ENCODE results near the gene ABCG1.

The ABCG1 gene

DNA sequence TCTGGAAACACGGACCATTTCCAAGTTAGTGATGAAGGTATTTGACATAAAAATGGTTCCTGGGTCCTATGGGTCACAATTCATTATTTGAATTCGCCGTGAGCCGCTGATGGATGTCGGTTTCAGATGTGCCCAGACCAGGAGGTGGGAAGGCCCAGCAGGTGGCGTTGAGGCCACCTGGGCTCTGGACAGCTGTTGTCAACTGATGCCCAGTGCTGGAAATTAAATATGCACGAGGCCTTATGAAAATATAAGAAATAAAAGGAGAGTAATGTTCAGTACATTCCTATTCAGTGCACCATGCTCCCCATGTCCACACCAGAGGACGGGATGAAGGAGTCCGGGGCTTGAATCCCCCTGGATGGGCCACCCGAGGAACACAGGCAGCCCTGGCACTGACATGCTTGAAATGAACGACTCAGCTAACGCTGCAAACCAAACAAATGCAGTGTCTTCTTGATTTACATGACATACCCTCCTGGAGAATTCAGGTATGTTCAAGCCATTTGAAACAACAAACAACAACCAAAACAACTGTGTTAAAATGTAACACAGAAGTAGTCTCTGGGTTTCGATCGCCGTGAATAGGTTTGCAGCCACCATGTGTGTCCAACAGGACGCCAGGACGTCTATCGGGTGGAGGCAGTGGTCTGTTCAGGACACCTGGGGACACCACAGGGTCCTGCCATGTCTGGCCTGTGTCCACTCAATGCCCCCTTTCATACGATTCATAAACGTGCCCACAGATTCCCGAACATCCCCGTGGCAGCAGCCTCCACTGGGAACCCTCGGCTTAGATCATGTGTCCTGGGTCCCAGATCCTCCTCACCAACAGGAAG is 90.2 kb downstream of the ABCG1 start:
- no peak for DNase-seq

DNA sequence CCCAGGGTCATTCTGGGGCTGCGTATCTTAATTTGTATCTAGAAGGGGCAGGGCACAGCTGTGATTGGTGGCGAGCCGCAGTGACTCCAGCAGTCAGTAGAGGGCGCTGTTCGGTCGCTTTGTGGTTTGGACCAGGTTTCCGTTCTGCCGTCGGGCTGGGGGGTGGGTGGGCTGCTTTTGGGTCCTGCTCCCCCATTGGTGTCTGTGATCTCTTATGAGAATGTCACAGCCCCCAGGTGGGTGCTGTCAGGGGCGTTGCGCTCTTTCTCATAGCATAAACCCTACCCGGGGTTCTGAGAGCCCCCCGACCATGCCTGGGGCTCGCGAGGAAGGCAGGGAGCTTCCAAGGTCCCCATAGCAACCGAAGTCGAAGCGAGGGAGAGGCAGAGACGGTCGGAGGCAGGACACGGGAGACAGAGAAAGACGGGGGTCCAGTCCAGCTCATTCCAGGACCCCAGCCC is 90.8 kb downstream of the ABCG1 start:
- no peak for DNase-seq

DNA sequence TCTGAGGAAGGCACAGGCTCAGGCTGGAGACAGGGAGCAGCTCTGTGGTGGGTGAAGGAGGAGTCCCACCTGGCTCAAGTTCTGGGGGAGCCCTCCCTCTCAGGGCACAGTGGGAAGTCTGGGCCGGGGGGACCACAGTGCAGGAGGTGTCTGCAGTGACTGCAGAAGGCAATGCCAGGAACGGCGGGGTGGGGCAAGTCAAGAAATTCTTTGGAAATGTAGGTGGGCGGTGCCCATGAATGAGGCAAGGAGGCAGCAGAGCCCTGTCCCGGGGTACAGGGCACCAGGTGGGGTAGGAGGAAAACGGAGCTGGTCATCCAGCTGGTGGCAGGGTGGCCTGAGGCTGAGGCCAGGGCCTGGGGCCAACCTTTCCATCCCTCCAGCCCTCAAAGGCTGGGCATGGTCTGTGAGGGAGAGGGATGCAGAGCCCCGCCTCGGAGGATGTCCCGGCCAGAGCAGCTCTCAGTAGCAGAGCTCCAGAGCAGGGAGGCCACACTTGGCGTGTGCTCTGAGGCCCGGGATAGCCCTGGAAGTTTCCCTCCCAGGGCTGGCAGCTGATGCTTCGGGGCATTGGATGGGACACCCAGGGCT is 91.6 kb downstream of the ABCG1 start:
- no peak for DNase-seq

GRCh38 chr21:42311160-42311559 is 92.2 kb downstream of the ABCG1 start:
- DNase-seq, result no peak

GRCh38 chr21:42311816-42312625 is 93.1 kb downstream of the ABCG1 start:
- DNase-seq, result no peak

DNA sequence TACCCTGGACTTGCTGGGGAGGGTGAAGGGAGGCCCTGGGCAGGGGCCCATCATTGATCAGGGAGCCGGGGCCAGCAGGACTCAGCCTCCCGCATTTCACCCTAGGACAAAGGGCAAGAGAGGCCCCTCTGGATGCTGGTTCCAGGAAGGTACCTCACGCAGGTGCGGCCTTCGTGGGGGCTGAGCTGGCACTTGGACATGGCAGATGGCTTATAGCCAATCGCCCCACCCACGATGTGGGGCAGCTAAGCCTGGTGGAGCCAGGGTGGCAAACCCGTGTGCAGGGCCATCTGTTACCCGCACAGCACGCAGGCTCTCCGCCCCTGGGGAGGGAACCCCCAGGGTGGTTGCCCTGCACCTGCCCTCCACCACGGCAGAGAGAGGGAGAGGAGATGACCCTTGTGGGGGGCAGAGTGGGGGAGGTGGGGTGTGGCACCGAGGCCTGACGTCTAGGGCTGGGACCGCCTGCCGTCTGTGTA is 93.7 kb downstream of the ABCG1 start:
- no peak for DNase-seq

DNA sequence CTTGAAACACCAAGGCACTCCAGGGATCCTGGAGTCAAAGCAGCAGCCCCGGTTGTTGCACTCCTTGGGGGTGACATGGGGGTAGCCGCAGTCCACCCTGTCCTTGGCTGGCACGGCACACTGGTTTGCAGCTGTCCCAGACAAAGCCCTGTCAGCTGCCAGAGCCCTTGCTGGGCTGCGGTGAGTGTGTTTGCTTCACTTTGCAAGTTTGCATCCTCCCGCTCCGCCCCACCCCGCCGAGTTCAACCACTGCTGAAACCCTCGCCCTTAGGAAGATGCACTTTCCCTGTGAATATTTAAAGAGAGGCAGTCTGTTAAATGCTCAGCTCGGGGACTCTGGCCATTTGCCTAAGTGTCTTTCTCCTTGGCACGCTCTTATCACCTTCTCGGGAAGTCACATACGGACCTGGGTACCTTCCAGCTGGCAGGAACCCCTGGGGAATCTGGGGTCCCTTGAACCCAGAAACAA is 94.6 kb downstream of the ABCG1 start:
- no peak for DNase-seq

- no peak for DNase-seq
Measured at GRCh38 chr21:42314616-42315295, 95.8 kb downstream of the ABCG1 start.

DNA sequence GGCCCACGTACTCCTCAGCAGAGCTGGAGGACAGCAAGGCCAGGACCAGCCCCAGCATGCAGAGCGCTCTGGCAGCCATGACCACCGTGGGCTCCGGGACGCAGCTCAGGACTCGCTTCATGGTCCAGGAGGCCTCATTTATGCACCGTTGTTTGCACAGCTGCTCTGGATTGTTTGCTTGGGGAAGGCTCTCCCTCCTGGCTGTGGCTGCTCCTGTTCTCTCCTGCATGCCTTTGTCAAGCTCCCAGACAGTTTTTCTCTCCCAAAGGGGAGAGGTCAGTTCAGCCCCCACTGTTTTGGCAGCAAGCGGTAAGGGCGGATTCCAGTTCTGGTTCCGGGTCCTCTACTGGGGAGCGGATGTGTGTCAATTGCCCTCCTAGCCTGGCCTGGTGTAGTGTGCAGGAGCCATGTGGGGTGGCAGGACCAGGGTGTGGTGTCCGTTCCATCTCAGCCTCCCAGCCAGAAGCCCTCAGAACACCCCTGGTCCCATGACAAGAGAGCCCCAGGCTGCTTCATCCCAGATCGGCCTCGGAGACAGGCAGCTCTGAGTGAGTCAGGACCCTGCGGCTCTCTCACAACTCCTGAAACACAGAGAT is 96.5 kb downstream of the ABCG1 start, which contains the start of gene TFF3:
TSS of gene TFF3 (minus strand) at position 114 of the 596 bp plus-strand sequence. CDS start at position 79, 35 bp downstream.
- DNase-seq, result no peak

- DNase-seq, result no peak
Measured at GRCh38 chr21:42316891-42317290, 98.0 kb downstream of the ABCG1 start.

DNA sequence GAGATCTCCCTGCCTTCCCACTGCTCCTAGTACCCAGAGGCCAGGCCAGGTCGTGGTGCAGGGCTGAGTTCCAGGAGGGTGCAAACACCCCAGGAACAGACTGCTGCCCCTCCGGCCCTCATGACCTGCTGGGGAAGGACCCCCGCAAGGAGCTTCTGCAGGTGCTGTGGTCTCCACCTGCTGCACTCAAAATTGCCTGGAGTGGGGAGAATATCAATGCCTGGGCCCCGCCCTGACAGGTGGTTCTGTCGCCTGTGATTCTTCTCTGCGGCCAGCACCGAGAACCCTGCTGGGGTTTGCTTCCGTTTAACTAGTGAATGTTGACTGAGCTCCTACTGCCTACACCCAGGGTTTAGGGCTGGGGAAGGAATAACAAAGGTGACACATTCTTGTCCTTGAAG is 98.4 kb downstream of the ABCG1 start:
- no peak for DNase-seq

DNA sequence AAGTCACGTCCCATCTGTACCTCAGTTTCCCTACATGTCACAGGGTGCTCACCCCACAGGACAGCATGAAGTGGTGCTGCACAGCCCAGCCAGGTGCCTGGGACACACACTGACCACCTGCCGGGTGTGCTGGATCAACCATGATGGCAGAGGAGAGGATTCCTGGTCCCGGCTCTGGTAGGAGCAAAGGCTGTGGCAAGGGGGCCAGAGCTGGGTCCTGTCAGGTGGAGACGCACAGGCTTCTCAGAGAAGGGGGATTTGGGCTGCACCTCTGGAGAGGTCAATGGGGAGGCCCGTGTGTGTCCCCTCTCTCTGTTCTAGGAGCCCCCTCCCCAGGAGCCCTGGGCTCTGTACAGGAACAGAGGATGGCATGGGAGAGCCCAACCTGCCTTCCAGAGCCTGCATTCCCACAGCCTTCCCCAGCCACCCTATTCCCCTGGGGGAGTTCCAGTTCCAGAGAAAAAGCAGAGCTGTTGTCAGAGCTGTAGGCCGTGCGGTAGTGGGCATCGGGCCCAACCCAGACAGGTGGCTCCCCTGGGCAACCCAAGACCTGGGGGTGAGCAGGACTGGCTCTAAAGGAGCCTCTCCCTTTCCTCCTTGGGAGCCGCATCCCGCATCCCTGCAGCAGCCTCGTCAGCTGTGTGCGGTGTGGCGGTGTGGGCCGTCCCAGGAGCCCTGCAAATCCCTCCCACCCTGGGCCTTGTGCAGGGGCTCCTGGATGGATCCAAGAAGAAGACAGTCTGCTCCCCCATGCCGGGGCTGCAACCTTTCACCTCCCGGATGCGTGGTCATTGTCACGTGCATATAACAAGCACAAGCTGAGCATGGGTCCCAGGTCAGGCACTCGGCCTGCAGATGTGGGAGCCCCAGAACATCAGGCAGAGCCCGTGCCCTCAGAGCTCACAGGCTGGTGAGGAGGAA is 99.1 kb downstream of the ABCG1 start:
- DNase-seq, result no peak

DNA sequence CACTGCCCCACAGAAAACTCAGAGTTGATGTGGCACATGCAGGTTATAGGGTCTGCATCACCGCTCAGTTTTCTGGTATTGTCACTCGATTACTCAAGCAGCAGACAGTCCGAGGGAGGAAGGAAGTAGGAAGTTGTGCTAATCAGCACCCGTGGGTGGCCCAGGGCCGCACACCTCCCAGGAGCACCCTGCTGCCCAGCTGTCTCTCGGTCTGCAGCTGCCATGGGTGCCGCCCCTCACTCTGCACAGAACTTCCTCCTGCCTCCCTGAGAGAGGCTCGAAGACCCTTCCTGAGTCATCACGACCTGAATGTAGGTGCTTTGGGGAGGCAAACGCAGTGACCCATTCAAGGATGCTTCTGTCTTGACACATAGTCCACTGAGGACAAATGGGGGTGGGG is 100.4 kb downstream of the ABCG1 start:
- DNase-seq, result no peak

DNA sequence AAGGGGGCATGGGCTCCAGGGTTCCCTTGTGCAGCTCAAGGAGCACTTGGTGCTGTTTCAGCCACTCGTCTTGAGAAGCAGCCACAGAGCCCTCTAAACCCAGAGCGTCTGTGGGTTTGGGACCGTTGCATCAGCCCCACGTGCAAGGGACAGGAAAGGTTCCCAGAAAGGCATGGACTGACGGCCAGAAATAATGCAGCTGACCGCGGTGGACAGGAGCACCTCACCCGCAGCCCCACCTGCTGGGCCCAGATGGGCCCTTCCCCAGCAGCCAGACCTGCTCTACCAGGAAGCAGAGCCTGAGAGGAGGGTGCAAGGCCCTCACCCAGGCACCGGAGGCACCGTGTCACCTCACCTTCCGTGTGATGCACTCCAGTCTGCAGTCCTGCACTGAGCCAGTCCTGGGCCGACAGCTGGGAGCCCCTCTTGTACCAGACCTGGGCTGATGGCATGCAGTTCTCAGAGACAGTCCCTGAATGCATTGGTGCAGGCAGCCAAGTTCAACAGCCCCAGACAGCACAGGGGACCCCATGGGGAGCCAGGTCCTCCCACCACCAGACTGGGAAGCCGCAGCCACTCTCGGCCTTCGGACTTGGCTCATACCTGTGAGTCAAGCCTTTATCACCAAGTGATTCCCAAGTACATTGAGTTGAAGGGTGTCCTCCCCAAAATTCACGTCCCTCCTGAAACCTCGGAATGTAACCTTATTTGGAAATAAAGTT is 101.1 kb downstream of the ABCG1 start:
- DNase-seq, result no peak

GRCh38 chr21:42320791-42321190 is 101.9 kb downstream of the ABCG1 start:
- DNase-seq, result no peak

DNA sequence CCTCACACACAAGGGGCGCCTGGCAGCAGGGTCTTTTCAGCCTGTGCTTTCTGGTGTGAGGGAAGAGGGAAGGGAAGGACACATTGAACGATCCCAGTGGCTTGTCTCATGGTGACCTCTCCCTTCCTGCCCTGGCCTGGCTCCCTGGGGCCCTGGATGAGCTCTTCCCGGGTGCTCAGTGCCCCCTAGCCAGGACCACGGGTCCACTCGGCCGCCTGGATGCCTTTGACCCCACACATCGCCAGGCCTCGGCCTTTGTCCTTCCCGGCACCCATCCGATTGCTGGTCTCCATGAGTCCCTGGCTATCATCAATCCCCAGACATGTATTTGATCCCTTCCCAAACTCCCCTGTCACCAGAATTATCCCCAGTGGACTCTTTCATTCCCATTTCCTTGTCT is 102.3 kb downstream of the ABCG1 start:
- DNase-seq, result no peak

- no peak for DNase-seq
Measured at GRCh38 chr21:42321845-42322244, 102.9 kb downstream of the ABCG1 start.

DNA sequence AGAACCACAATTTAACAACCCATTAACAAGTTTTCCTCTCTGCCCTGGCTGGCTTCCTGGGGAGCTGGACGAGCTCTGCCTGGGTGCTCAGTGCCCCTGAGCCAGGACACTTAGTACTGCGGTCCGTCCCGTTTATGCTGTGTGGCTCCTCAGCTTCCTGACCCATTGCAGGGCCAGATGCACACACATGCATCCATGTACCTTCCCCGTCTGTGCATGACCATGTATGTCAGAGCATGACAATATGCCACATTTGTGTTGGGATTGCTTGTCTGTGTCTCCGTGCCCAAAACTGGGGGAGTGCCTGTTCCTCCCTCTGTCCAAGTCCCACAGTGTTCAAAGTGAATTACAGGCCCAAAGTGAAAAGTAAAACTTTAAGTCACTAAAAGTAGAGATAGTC is 106.0 kb downstream of the ABCG1 start:
- no peak for DNase-seq

- DNase-seq, result no peak
Measured at GRCh38 chr21:42330380-42331371, 111.7 kb downstream of the ABCG1 start.

Measured in HCEC 1CT (cell line).